Measurements from ENCODE around the gene ARHGEF40. TPM values are rescaled to one million over a fixed set of nuclear protein-coding genes. Genes with fewer than 3 reads are reported as not detected.
A peak's percentile ranks its signal among the peaks of the same experiment; 100 is the strongest.

The ARHGEF40 gene
- total and polyA plus RNA-seq, 7 donors: 12.5 to 48.5 (median 17.5) TPM

DNA sequence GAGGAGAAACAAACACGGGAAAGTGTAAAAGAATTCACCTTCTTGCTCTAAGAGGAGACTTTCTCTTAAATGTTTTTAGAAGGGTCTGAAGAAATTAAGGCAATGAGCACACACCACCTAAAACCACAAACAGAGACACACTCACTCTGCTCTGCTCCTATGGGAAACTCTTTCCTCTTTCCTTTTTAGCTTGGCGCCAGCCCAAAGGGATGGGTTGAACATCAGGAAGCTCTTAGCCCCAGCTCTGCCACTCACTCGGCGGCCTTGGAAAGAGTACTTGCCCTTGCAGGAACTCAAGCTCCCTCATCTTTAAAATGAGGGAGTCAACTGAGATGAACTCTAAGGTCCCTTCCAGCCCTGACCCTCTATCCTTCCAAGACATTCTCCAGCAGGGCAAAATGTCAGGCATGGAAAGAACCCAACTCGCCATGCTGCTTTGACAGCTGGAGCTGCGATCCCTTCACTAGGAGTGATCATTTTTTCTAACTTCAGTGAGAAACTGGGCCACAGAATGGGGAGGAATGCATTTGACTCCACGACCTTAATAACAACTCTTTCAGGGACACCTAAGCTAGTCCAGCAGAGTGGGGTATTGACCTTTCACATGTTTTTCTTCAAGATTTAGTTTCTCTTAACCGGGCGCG, 13.5 kb upstream of the ARHGEF40 start:
- DNase-seq: no peak
- 47 to 77% methylated on average over 10 of the region's 10 CpGs for WGBS, 2 donors
- Histone ChIP-seq H3K27ac (no peak overlapping the region), H3K36me3 (no peaks in the 10 kb centered on the region), H3K4me3 (no peak overlapping the region), H3K27me3 (no peaks in the 10 kb centered on the region), H3K4me1 (no peaks in the 10 kb centered on the region), H3K9me3 (no peaks in the 10 kb centered on the region)
- intact Hi-C loops (cut with DNase I): loop anchor here (10.0 kb wide), 1 partner anchor 58 kb away; no protein-coding TSS in a partner anchor
- TF ChIP-seq POLR2AphosphoS5 (IDR thresholded peaks at IDR 0.05): no peak
- TF ChIP-seq, protein P1, sequence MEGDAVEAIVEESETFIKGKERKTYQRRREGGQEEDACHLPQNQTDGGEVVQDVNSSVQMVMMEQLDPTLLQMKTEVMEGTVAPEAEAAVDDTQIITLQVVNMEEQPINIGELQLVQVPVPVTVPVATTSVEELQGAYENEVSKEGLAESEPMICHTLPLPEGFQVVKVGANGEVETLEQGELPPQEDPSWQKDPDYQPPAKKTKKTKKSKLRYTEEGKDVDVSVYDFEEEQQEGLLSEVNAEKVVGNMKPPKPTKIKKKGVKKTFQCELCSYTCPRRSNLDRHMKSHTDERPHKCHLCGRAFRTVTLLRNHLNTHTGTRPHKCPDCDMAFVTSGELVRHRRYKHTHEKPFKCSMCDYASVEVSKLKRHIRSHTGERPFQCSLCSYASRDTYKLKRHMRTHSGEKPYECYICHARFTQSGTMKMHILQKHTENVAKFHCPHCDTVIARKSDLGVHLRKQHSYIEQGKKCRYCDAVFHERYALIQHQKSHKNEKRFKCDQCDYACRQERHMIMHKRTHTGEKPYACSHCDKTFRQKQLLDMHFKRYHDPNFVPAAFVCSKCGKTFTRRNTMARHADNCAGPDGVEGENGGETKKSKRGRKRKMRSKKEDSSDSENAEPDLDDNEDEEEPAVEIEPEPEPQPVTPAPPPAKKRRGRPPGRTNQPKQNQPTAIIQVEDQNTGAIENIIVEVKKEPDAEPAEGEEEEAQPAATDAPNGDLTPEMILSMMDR (IDR thresholded peaks at IDR 0.05): no peak
- no peak for TF ChIP-seq POLR2A (IDR thresholded peaks at IDR 0.05)
- TF ChIP-seq EP300 (IDR thresholded peaks at IDR 0.05): no peak

DNA sequence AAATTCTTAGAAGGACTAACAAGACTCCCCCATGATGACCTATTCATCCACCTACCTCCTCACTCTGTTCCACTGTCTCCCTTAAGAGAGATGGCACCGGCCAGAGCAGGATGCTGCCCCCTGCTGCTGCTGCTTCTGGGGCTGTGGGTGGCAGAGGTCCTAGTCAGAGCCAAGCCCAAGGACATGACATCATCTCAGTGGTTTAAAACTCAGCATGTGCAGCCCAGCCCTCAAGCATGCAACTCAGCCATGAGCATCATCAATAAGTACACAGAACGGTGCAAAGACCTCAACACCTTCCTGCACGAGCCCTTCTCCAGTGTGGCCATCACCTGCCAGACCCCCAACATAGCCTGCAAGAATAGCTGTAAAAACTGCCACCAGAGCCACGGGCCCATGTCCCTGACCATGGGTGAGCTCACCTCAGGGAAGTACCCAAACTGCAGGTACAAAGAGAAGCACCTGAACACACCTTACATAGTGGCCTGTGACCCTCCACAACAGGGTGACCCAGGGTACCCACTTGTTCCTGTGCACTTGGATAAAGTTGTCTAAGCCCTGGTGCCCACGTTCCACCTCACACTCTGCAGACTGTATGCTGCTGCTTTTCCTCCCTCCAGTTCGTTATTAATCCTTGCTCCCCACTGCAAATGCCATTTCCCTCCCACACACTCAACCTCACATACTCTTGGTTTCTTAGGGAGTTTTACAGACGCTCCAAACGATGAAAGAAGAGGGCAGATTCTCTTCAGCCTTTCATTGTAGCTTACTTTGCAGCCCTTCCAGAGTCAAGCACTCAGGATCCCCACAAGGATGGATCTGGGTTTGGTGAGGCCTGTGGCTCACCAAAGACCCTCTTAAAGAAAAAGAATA, 12.1 kb upstream of the ARHGEF40 start, which contains the start of gene RNASE8:
TSS of gene RNASE8 (plus strand) at position 20 of the 873 bp plus-strand sequence. CDS start at position 91, 71 bp downstream.
- Histone ChIP-seq H3K36me3 (no peaks in the 10 kb centered on the region), H3K4me3 (no peak within 1 kb of the TSS), H3K4me1 (peaks cover 0 to 2% (median under 1%) of the 10 kb centered on the region in 4 donors), H3K27me3 (no peaks in the 10 kb centered on the region), H3K27ac (no peak within 1 kb of the TSS), H3K9me3 (no peaks in the 10 kb centered on the region)
- intact Hi-C loops (cut with DNase I): loop anchor here (10.0 kb wide), 1 partner anchor 57 kb away; no protein-coding TSS in a partner anchor
- no peak for TF ChIP-seq POLR2AphosphoS5 (IDR thresholded peaks at IDR 0.05)
- TF ChIP-seq EP300 (IDR thresholded peaks at IDR 0.05): no peak
- TF ChIP-seq, protein P1 (IDR thresholded peaks at IDR 0.05): no peak
- no peak for TF ChIP-seq POLR2A (IDR thresholded peaks at IDR 0.05)
- no peak for DNase-seq
- 78 to 80% methylated on average over 8 of the region's 8 CpGs for WGBS, 2 donors

DNA sequence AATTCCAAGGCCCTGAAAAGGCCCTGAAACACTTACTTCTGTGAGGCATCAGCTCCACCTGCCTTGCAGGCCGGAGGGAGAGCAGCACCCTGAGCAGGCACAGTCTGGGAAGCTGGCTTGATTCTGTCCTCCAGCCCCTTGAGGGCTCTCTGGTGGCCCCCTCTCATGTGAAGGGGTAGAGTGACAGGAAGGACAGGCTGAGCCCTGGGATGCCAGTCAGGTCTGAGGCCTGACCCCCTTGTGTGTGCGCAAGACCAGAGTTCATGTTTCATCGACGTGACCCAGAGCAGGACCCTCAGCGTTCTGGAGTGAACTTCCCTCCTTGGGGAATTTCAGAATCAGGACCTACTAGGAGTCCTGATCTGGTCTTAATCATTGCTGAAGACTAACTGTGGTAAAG, 11.2 kb upstream of the ARHGEF40 start:
- H3K4me1 ChIP-seq: peaks cover 0 to 9% (median 4%) of the 10 kb centered on the region in 4 donors
- TF ChIP-seq POLR2A (IDR thresholded peaks at IDR 0.05) (no peak), POLR2AphosphoS5 (IDR thresholded peaks at IDR 0.05) (no peak)
- no peaks in the 10 kb centered on the region for H3K36me3 ChIP-seq
- no peak overlapping the region for H3K4me3 ChIP-seq
- H3K27ac ChIP-seq: no peak overlapping the region
- no peak for DNase-seq
- intact Hi-C loops (cut with DNase I): loop anchor here (10.0 kb wide), 1 partner anchor 56 kb away; no protein-coding TSS in a partner anchor
- H3K9me3 ChIP-seq: no peaks in the 10 kb centered on the region
- WGBS, 2 donors: 89 to 90% methylated on average over 5 of the region's 5 CpGs
- no peaks in the 10 kb centered on the region for H3K27me3 ChIP-seq

DNA sequence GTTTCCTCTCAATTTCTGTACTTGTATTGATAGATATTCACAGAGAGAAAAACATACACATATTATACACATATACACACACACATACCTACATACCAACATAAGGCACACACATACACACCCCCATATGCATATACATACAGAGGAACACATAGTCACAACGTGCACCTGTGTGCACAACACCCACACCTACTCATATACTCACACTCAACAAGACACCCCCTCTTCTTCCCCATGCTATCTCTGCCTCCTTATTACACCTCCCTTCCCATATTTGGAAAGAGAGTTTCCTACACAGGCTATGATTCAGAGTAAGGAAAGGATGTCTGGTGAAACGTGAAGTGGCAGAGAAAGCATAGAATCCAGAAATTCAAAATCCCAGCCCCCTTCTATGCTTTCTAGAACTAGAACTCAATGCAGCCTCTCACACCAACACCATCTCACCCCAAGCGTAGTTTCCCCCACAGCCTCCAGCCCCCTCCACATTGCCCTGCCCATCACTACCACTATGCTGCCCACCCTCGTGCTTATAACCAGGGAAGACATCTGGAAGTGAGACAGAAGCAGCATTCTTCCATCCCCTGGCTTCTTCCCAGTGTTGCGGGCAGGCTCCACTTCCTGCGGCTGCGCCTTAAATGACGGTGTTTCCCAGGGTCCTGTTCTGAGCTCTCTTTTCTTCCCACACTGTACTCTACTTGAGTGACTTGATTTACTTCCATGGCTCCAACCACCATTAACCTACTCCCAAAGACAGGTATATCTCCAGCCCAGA, 10.1 kb upstream of the ARHGEF40 start:
- TF ChIP-seq POLR2A (IDR thresholded peaks at IDR 0.05) (no peak), EP300 (IDR thresholded peaks at IDR 0.05) (no peak), POLR2AphosphoS5 (IDR thresholded peaks at IDR 0.05) (no peak)
- TF ChIP-seq, protein P1 (IDR thresholded peaks at IDR 0.05): no peak
- H3K36me3 ChIP-seq: no peaks in the 10 kb centered on the region
- intact Hi-C loops (cut with DNase I): loop anchor here (10.0 kb wide), 1 partner anchor 55 kb away; no protein-coding TSS in a partner anchor
- WGBS, 2 donors: 47 to 68% methylated on average over 8 of the region's 8 CpGs
- H3K4me3 ChIP-seq: no peak overlapping the region
- peak overlapping the region in 1 of 4 donors; percentile 7 for H3K27ac ChIP-seq
- H3K9me3 ChIP-seq: no peaks in the 10 kb centered on the region
- no peaks in the 10 kb centered on the region for H3K27me3 ChIP-seq
- no peak for DNase-seq
- peaks cover 0 to 9% (median 4%) of the 10 kb centered on the region in 4 donors for H3K4me1 ChIP-seq
